Measurements from ENCODE around the gene SLC17A4.

DNA sequence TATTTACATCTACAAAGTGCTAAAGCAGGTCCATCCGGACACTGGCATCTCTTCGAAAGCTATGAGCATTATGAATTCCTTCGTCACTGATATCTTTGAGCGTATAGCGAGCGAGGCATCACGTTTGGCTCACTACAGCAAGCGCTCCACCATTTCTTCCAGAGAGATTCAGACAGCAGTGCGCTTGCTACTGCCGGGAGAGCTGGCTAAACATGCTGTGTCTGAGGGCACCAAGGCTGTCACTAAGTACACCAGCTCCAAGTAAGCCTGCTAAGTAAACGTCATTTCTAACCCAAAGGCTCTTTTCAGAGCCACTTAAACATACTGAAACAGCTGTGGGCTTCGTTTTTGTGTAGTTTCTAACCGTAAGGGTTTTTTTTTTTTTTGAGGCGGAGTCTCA lies 27.5 kb upstream of the SLC17A4 start:
- TF ChIP-seq, protein P1, sequence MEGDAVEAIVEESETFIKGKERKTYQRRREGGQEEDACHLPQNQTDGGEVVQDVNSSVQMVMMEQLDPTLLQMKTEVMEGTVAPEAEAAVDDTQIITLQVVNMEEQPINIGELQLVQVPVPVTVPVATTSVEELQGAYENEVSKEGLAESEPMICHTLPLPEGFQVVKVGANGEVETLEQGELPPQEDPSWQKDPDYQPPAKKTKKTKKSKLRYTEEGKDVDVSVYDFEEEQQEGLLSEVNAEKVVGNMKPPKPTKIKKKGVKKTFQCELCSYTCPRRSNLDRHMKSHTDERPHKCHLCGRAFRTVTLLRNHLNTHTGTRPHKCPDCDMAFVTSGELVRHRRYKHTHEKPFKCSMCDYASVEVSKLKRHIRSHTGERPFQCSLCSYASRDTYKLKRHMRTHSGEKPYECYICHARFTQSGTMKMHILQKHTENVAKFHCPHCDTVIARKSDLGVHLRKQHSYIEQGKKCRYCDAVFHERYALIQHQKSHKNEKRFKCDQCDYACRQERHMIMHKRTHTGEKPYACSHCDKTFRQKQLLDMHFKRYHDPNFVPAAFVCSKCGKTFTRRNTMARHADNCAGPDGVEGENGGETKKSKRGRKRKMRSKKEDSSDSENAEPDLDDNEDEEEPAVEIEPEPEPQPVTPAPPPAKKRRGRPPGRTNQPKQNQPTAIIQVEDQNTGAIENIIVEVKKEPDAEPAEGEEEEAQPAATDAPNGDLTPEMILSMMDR (IDR thresholded peaks at IDR 0.05; ENCODE audit: poor library complexity), result no peak
- TF ChIP-seq EZH2 (IDR thresholded peaks at IDR 0.05; ENCODE audit: borderline replicate concordance) (no peak), EZH2phosphoT487 (IDR thresholded peaks at IDR 0.05; ENCODE audit: low read depth, severe bottlenecking, unreplicated experiment) (no peak)

Data from hepatocyte (in vitro differentiated cells).